ENCODE results near the gene PRKAG3.
A peak's percentile ranks its signal among the peaks of the same experiment; 100 is the strongest.

The PRKAG3 gene

GRCh38 chr2:218811382-218811781, 20.2 kb downstream of the PRKAG3 start:
- TF ChIP-seq, protein P1, sequence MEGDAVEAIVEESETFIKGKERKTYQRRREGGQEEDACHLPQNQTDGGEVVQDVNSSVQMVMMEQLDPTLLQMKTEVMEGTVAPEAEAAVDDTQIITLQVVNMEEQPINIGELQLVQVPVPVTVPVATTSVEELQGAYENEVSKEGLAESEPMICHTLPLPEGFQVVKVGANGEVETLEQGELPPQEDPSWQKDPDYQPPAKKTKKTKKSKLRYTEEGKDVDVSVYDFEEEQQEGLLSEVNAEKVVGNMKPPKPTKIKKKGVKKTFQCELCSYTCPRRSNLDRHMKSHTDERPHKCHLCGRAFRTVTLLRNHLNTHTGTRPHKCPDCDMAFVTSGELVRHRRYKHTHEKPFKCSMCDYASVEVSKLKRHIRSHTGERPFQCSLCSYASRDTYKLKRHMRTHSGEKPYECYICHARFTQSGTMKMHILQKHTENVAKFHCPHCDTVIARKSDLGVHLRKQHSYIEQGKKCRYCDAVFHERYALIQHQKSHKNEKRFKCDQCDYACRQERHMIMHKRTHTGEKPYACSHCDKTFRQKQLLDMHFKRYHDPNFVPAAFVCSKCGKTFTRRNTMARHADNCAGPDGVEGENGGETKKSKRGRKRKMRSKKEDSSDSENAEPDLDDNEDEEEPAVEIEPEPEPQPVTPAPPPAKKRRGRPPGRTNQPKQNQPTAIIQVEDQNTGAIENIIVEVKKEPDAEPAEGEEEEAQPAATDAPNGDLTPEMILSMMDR (IDR thresholded peaks at IDR 0.05; ENCODE audit: low read depth, low read length, missing control alignments) = no peak
- no peak for DNase-seq (ENCODE audit: low read depth)
- no peak overlapping the region for H3K4me3 ChIP-seq (ENCODE audit: low read depth, low read length)

DNA sequence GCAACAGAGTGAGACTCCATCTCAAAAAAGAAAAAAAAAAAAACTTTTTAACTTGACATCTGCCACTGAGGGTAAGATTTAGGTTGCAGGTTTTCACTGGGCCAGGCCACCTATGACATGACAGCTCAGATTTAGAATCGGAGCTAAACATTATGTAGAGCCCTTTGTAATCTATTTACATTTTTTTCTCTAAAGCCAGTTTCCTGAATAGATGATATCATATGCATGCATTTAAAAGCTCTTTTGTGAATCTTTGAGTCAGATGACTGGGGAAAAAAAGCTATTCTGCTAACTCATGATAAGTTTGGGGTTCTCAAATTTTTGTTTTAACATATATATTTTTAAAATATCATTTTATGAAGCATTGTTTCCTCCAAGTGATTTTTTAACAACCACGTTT, 21.3 kb downstream of the PRKAG3 start:
- TF ChIP-seq, protein P1 (IDR thresholded peaks at IDR 0.05; ENCODE audit: low read depth, low read length, missing control alignments) = no peak
- no peak overlapping the region for H3K4me3 ChIP-seq (ENCODE audit: low read depth, low read length)
- DNase-seq (ENCODE audit: low read depth) = no peak

- H3K4me3 ChIP-seq (ENCODE audit: low read depth, low read length) = no peak overlapping the region
- DNase-seq (ENCODE audit: low read depth) = no peak
- TF ChIP-seq, protein P1 (IDR thresholded peaks at IDR 0.05; ENCODE audit: low read depth, low read length, missing control alignments) = no peak
These were observed 22.1 kb downstream of the PRKAG3 start for GRCh38 chr2:218809515-218809914.

DNA sequence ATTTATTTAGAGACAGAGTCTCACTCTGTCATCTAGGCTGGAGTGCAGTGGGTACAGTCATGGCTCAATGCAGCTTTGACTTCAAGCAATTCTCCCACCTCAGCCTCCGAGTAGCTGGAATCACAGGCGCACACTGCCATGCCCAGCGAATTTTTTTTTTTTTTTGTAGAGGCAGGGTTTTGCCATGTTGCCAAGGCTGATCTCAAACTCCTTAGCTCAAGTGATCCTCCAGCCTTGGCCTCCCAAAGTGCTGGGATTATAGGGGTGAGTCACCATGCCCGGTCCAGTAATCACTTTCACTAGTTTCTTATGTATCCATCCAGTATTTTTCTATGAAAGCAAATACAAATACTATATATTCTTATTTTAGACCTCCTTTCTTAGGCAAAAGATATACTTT, 24.0 kb downstream of the PRKAG3 start:
- no peak overlapping the region for H3K4me3 ChIP-seq (ENCODE audit: low read depth, low read length)
- no peak for DNase-seq (ENCODE audit: low read depth)
- TF ChIP-seq, protein P1 (IDR thresholded peaks at IDR 0.05; ENCODE audit: low read depth, low read length, missing control alignments) = no peak

- H3K4me3 ChIP-seq (ENCODE audit: low read depth, low read length) = no peak overlapping the region
- TF ChIP-seq, protein P1 (IDR thresholded peaks at IDR 0.05; ENCODE audit: low read depth, low read length, missing control alignments) = no peak
- peak; percentile 10 for DNase-seq (ENCODE audit: low read depth)
These were observed 25.1 kb downstream of the PRKAG3 start for GRCh38 chr2:218806346-218806978.

DNA sequence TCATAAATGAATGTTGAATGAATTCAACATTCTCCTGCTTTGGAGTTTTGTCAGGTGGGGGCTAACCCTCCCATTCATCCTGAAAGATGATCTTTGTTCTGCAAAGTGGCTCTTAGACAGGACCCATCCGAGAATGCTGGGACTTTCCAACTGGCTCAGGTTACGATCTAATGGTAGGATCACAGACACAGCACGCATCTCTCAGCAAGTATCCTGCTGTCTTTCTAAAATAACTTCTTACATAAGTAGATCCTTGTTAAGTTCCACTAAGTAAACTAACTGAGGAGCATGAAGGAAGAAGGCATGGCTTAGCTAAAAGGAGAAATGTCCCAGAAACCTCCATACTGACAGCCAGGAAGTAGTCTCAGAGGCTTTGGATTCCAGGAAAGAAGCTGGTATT, 26.0 kb downstream of the PRKAG3 start:
- TF ChIP-seq, protein P1 (IDR thresholded peaks at IDR 0.05; ENCODE audit: low read depth, low read length, missing control alignments) = no peak
- H3K4me3 ChIP-seq (ENCODE audit: low read depth, low read length) = no peak overlapping the region; the same call in 1 of the 2 replicates
- DNase-seq (ENCODE audit: low read depth) = peak; percentile 8

DNA sequence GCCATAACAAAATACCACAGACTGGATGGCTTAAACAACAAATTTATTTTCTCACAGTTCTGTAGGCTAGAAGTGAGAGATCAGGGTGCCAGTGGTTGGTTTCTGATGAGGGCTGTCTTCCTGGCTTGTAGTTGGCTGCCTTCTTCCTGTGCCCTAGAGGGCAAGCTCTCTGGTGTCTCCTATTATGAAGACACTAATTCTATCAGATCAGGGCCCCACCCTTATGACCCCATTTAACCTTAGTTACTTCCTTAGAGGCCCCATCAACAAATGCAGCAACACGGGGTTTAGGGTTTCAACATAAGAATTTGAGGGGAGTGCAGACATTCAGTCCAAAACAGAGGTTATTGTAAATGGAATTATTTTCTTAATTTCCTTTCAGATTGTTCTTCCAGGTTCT, 26.8 kb downstream of the PRKAG3 start:
- DNase-seq (ENCODE audit: low read depth) = no peak
- TF ChIP-seq, protein P1 (IDR thresholded peaks at IDR 0.05; ENCODE audit: low read depth, low read length, missing control alignments) = no peak
- no peak overlapping the region for H3K4me3 ChIP-seq (ENCODE audit: low read depth, low read length)
